HepG2 (cell line): ENCODE data around the gene RPS5. TPM values are rescaled to one million over a fixed set of nuclear protein-coding genes. Genes with fewer than 3 reads are reported as not detected.

Source experiments
- ATAD3A ChIP-seq: sonication (generic); formaldehyde crosslinking; IDR thresholded peaks from 2 replicates; pipeline ENCODE4 v1.4.0; 2020; ENCODE audit warnings: missing genetic modification reagents
- GATAD2A ChIP-seq: IDR thresholded peaks from 2 replicates; pipeline ENCODE4 v1.6.1; 2016
- IRF2 ChIP-seq: IDR thresholded peaks from 2 replicates; pipeline ENCODE4 v1.6.1; 2018; ENCODE audit warnings: missing genetic modification reagents, missing compliant biosample characterization
- JARID2 ChIP-seq: sonication (generic); formaldehyde crosslinking; IDR thresholded peaks from 2 replicates; pipeline ENCODE4 v1.8.1; 2023; ENCODE audit warnings: missing genetic modification reagents, inconsistent platforms; ENCODE audit not compliant: insufficient replicate concordance
- MBD4 ChIP-seq: IDR thresholded peaks from 2 replicates; pipeline ENCODE4 v1.6.1; 2012; ENCODE audit warnings: low read length, inconsistent platforms, borderline replicate concordance
- NFKBIZ ChIP-seq: IDR thresholded peaks from 2 replicates; pipeline ENCODE4 v1.6.1; 2018; ENCODE audit warnings: missing genetic modification reagents, missing compliant biosample characterization
- PHB2 ChIP-seq: fragments of 450-650 bp; IDR thresholded peaks from 2 replicates; pipeline ENCODE4 v1.6.1; 2018; ENCODE audit not compliant: partially characterized antibody
- RFXANK ChIP-seq: IDR thresholded peaks from 2 replicates; pipeline ENCODE4 v1.6.1; 2016
- SYNCRIP ChIP-seq: fragments of 200-400 bp; formaldehyde crosslinking; IDR thresholded peaks from 2 replicates; pipeline ENCODE4 v1.6.1; 2018; ENCODE audit warnings: mild to moderate bottlenecking, low read depth, low read length; ENCODE audit not compliant: insufficient read depth
- ZMAT3 ChIP-seq: sonication (generic); formaldehyde crosslinking; conservative IDR thresholded peaks from 2 replicates; pipeline ENCODE4 v1.7.0; 2021; ENCODE audit warnings: missing genetic modification reagents
- ZNF232 ChIP-seq: sonication (generic); formaldehyde crosslinking; IDR thresholded peaks from 2 replicates; pipeline ENCODE4 v1.4.0; 2020; ENCODE audit warnings: missing genetic modification reagents, borderline replicate concordance
- ZNF446 ChIP-seq: sonication (generic); formaldehyde crosslinking; IDR thresholded peaks from 2 replicates; pipeline ENCODE4 v1.5.0; 2020; ENCODE audit warnings: mild to moderate bottlenecking, missing genetic modification reagents
- ZNF501 ChIP-seq: sonication (generic); formaldehyde crosslinking; IDR thresholded peaks from 2 replicates; pipeline ENCODE4 v1.5.1; 2020; ENCODE audit warnings: mild to moderate bottlenecking, moderate library complexity, missing genetic modification reagents
- ZNF75D ChIP-seq: sonication (generic); formaldehyde crosslinking; IDR thresholded peaks from 2 replicates; pipeline ENCODE4 v1.8.1; 2023; ENCODE audit warnings: missing genetic modification reagents, mild to moderate bottlenecking, borderline replicate concordance
- ZSCAN29 ChIP-seq: sonication (generic); formaldehyde crosslinking; conservative IDR thresholded peaks from 2 replicates; pipeline ENCODE4 v1.4.0; 2020; ENCODE audit warnings: mild to moderate bottlenecking, missing genetic modification reagents
- polyA plus RNA-seq, 8 experiments: library from polyadenylated mRNA; depleted of rRNA in 3 of 8; stranded (reverse) in 7 of 8; unstranded in 1 of 8; fragments of >200 nt; fragmentation: Illumina TruSeq in 4 of 8; extraction: Trizol in 4 of 8; gene quantifications; 2 replicates each; pipeline versions ENCODE4 v1.2.1 to v1.2.3, GENCODE V29; 2011 to 2016; ENCODE audit warnings: low read depth in 4 of 8, missing spikeins in 1 of 8, mixed read lengths in 1 of 8; ENCODE audit not compliant: insufficient read depth in 1 of 8
- total RNA-seq, 5 experiments: library from RNA; depleted of rRNA; stranded (reverse); fragments of >200 nt; fragmentation: Illumina TruSeq; extraction: Trizol; gene quantifications; 2 replicates each; pipeline ENCODE4 v1.2.3, GENCODE V29; 2016; ENCODE audit warnings: low read depth in 1 of 5
- TF ChIP-seq, protein P1 (sequence below): sonication (generic); formaldehyde crosslinking; IDR thresholded peaks from 2 replicates; pipeline ENCODE4 v1.5.0; 2020; ENCODE audit warnings: mild to moderate bottlenecking, missing genetic modification reagents, moderate library complexity
- TF ChIP-seq, protein P2 (sequence below), 2 experiments: fragments of 450-650 bp in 1 of 2; sonication (generic) in 1 of 2; formaldehyde crosslinking; IDR thresholded peaks; 2 replicates each; pipeline versions ENCODE4 v1.5.0 to v1.8.0; 2020 to 2022; ENCODE audit warnings: mild to moderate bottlenecking in 1 of 2, missing genetic modification reagents in 1 of 2
- TF ChIP-seq, protein P3 (sequence below): sonication (generic); formaldehyde crosslinking; IDR thresholded peaks from 2 replicates; pipeline ENCODE4 v1.4.0; 2020; ENCODE audit warnings: missing genetic modification reagents
- TF ChIP-seq, protein P4 (sequence below): sonication (generic); formaldehyde crosslinking; IDR thresholded peaks from 2 replicates; pipeline ENCODE4 v1.8.1; 2023; ENCODE audit warnings: mild to moderate bottlenecking, missing genetic modification reagents, borderline replicate concordance
- TF ChIP-seq, protein P5 (sequence below): sonication (generic); formaldehyde crosslinking; IDR thresholded peaks from 2 replicates; pipeline ENCODE4 v1.8.1; 2023; ENCODE audit warnings: mild to moderate bottlenecking, missing genetic modification reagents
- TF ChIP-seq, protein P6 (sequence below): sonication (generic); formaldehyde crosslinking; IDR thresholded peaks from 2 replicates; pipeline ENCODE4 v1.9.0; 2022; ENCODE audit warnings: low read depth, missing genetic modification reagents

Gene RPS5
- total and polyA plus RNA-seq, 2 of the 13 experiments (the other 11 are each of a cell fraction or from before 2014, with no cell fraction given) = 1,544 to 4,408 TPM

DNA sequence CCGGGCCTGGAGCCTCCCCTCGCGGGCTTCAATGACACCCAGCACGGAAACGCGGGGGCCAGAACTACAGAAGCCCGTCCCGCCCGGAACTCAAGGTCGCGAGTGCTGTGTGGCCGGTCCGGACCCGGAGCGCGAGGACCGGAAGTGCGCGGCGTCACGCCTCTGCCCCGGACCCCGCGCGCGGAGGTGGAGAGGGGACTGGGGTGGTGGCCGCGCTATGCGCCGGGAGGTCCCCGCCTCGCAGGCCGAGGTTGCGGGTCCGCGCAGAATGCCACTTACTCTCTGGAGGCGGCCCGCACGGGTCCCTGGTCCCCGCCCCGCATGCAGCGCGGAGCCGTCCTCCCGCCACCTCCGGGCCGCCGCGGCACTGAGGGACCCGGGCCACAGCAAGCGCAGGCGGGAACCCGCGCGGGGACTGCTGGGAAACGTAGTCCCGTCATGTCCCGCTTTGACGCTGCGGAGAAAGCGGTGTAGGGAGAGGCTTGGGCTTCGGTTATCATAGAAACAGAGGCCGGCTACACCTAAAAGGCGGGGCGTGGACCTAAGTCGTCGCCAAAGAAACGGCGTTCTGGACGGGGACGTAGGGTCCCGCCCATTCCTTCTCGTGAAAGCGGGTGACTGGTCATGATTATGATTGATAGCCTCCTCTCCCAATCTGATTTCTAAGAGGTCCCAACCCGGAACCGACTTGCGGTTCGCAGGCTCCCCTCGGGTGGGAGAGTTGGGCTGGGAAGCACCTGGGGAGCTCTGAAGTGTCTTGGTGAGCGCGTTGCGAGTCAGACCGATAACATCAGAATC is 6.2 kb upstream of the RPS5 start, which contains the start of gene ZNF837 (continued):
- TF ChIP-seq ZNF232 (peak; percentile 91), MBD4 (no peak), IRF2 (CRISPR knock-in tag) (peak; percentile 93; the same call in 1 of the 2 replicates), ZMAT3 (CRISPR knock-in tag) (peak; percentile 97), ZNF446 (CRISPR knock-in tag) (peak; percentile 78), JARID2 (CRISPR knock-in tag) (no peak), GATAD2A (CRISPR knock-in tag) (peak; percentile 56), NFKBIZ (CRISPR knock-in tag) (peak; percentile 83), ZNF75D (CRISPR knock-in tag) (no peak), PHB2 (no peak), ATAD3A (0 out of 2 replicates have a peak, but pooled peaks have one; percentile 26), RFXANK (CRISPR knock-in tag) (peak; percentile 93), ZSCAN29 (no peak; the same call in 1 of the 2 replicates), ZNF501 (CRISPR knock-in tag) (peak; percentile 99), SYNCRIP (no peak)
- TF ChIP-seq, protein P1, sequence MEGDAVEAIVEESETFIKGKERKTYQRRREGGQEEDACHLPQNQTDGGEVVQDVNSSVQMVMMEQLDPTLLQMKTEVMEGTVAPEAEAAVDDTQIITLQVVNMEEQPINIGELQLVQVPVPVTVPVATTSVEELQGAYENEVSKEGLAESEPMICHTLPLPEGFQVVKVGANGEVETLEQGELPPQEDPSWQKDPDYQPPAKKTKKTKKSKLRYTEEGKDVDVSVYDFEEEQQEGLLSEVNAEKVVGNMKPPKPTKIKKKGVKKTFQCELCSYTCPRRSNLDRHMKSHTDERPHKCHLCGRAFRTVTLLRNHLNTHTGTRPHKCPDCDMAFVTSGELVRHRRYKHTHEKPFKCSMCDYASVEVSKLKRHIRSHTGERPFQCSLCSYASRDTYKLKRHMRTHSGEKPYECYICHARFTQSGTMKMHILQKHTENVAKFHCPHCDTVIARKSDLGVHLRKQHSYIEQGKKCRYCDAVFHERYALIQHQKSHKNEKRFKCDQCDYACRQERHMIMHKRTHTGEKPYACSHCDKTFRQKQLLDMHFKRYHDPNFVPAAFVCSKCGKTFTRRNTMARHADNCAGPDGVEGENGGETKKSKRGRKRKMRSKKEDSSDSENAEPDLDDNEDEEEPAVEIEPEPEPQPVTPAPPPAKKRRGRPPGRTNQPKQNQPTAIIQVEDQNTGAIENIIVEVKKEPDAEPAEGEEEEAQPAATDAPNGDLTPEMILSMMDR (CRISPR knock-in tag) = peak; percentile 46
- TF ChIP-seq, protein P2, sequence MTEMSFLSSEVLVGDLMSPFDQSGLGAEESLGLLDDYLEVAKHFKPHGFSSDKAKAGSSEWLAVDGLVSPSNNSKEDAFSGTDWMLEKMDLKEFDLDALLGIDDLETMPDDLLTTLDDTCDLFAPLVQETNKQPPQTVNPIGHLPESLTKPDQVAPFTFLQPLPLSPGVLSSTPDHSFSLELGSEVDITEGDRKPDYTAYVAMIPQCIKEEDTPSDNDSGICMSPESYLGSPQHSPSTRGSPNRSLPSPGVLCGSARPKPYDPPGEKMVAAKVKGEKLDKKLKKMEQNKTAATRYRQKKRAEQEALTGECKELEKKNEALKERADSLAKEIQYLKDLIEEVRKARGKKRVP (CRISPR knock-in tag; IDR thresholded peaks at IDR 0.05) = no peak
- TF ChIP-seq, protein P3, sequence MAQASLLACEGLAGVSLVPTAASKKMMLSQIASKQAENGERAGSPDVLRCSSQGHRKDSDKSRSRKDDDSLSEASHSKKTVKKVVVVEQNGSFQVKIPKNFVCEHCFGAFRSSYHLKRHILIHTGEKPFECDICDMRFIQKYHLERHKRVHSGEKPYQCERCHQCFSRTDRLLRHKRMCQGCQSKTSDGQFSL (CRISPR knock-in tag) = 0 out of 2 replicates have a peak, but pooled peaks have one; percentile 52
- TF ChIP-seq, protein P4, sequence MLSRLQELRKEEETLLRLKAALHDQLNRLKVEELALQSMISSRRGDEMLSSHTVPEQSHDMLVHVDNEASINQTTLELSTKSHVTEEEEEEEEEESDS (CRISPR knock-in tag) = no peak
- TF ChIP-seq, protein P5, sequence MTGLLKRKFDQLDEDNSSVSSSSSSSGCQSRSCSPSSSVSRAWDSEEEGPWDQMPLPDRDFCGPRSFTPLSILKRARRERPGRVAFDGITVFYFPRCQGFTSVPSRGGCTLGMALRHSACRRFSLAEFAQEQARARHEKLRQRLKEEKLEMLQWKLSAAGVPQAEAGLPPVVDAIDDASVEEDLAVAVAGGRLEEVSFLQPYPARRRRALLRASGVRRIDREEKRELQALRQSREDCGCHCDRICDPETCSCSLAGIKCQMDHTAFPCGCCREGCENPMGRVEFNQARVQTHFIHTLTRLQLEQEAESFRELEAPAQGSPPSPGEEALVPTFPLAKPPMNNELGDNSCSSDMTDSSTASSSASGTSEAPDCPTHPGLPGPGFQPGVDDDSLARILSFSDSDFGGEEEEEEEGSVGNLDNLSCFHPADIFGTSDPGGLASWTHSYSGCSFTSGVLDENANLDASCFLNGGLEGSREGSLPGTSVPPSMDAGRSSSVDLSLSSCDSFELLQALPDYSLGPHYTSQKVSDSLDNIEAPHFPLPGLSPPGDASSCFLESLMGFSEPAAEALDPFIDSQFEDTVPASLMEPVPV (CRISPR knock-in tag) = peak; percentile 51; the same call in 1 of the 2 replicates
- TF ChIP-seq, protein P6, sequence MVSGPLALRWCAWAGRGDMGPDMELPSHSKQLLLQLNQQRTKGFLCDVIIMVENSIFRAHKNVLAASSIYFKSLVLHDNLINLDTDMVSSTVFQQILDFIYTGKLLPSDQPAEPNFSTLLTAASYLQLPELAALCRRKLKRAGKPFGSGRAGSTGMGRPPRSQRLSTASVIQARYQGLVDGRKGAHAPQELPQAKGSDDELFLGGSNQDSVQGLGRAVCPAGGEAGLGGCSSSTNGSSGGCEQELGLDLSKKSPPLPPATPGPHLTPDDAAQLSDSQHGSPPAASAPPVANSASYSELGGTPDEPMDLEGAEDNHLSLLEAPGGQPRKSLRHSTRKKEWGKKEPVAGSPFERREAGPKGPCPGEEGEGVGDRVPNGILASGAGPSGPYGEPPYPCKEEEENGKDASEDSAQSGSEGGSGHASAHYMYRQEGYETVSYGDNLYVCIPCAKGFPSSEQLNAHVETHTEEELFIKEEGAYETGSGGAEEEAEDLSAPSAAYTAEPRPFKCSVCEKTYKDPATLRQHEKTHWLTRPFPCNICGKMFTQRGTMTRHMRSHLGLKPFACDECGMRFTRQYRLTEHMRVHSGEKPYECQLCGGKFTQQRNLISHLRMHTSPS (CRISPR knock-in tag) = no peak
